OCI-LY3 (cell line): ENCODE data around the gene TMEM86B.

Source experiments
- H2AFZ ChIP-seq: fragments of 200-600, 300-600 bp; shearing (Covaris generic); 2 replicates; pipeline ENCODE4 v1.6.0; 2014; ENCODE audit warnings: antibody characterized with exemption, low read depth, low read length
- H3K27ac ChIP-seq: fragments of 200-600, 300-600 bp; sonication (generic); 2 replicates; pipeline ENCODE4 v1.5.1; 2014; ENCODE audit warnings: mild to moderate bottlenecking, low read length, moderate library complexity, mixed read lengths
- H3K27me3 ChIP-seq: fragments of 200-600, 300-600 bp; sonication (generic); 2 replicates; pipeline ENCODE4 v1.6.1; 2014; ENCODE audit warnings: low read depth, low read length, mixed read lengths
- H3K36me3 ChIP-seq: fragments of 200-600, 300-600 bp; sonication (generic); replicated peaks from 2 replicates; pipeline ENCODE3; 2014; ENCODE audit warnings: low read depth, low read length, mixed read lengths
- H3K4me1 ChIP-seq: fragments of 300-600, 200-600 bp; sonication (generic); 2 replicates; pipeline ENCODE4 v1.6.1; 2014; ENCODE audit warnings: low read length, mixed read lengths
- H3K4me2 ChIP-seq: fragments of 200-600, 300-600 bp; sonication (generic); 2 replicates; pipeline ENCODE4 v1.6.1; 2014; ENCODE audit warnings: low read length, mixed read lengths
- H3K4me3 ChIP-seq: fragments of 300-600, 200-600 bp; sonication (generic); 2 replicates; pipeline ENCODE4 v1.5.1; 2014; ENCODE audit warnings: antibody characterized with exemption, mild to moderate bottlenecking, low read length, moderate library complexity
- H3K79me2 ChIP-seq: fragments of 300-600, 200-600 bp; shearing (Covaris generic); 2 replicates; pipeline ENCODE4 v1.6.1; 2014; ENCODE audit warnings: mild to moderate bottlenecking, low read length, mixed read lengths
- H3K9ac ChIP-seq: fragments of 300-600, 200-600 bp; shearing (Covaris generic); 2 replicates; pipeline ENCODE4 v1.6.0; 2014; ENCODE audit warnings: mild to moderate bottlenecking, low read length, moderate library complexity
- H3K9me3 ChIP-seq: fragments of 200-600, 300-600 bp; shearing (Covaris generic); 2 replicates; pipeline ENCODE4 v1.6.1; 2014; ENCODE audit warnings: low read length, mixed read lengths; ENCODE audit not compliant: insufficient read depth
- H4K20me1 ChIP-seq: fragments of 200-600, 300-600 bp; sonication (generic); 2 replicates; pipeline ENCODE4 v1.6.1; 2016; ENCODE audit warnings: low read length, mixed read lengths; ENCODE audit not compliant: insufficient read depth
- EZH2phosphoT487 ChIP-seq: fragments of 200-600 bp; shearing (Covaris generic); IDR thresholded peaks from 2 replicates; pipeline ENCODE4 v1.6.1; 2018; ENCODE audit warnings: antibody characterized with exemption, mixed run types, low read depth
- TF ChIP-seq, protein P1 (sequence below): fragments of 200-600, 300-600 bp; sonication (generic); IDR thresholded peaks from 2 replicates; pipeline ENCODE4 v1.5.1; 2014; ENCODE audit warnings: antibody characterized with exemption, low read length, low read depth

The TMEM86B gene

GRCh38 chr19:55228403-55229031 is at the start of gene TMEM86B:
TSS of gene TMEM86B (minus strand) at chr19:55228763. CDS start at chr19:55228741, 22 bp downstream.
- no peaks in the 10 kb centered on the region for H3K4me1 ChIP-seq
- peaks cover 76% of the 10 kb centered on the region for H3K36me3 ChIP-seq
- no peak within 1 kb of the TSS for H3K27ac ChIP-seq
- H3K9ac ChIP-seq: no peak within 1 kb of the TSS
- H2AFZ ChIP-seq: no peak within 1 kb of the TSS
- TF ChIP-seq, protein P1, sequence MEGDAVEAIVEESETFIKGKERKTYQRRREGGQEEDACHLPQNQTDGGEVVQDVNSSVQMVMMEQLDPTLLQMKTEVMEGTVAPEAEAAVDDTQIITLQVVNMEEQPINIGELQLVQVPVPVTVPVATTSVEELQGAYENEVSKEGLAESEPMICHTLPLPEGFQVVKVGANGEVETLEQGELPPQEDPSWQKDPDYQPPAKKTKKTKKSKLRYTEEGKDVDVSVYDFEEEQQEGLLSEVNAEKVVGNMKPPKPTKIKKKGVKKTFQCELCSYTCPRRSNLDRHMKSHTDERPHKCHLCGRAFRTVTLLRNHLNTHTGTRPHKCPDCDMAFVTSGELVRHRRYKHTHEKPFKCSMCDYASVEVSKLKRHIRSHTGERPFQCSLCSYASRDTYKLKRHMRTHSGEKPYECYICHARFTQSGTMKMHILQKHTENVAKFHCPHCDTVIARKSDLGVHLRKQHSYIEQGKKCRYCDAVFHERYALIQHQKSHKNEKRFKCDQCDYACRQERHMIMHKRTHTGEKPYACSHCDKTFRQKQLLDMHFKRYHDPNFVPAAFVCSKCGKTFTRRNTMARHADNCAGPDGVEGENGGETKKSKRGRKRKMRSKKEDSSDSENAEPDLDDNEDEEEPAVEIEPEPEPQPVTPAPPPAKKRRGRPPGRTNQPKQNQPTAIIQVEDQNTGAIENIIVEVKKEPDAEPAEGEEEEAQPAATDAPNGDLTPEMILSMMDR: no peak
- no peak for TF ChIP-seq EZH2phosphoT487
- H3K79me2 ChIP-seq: peaks cover 5% of the 10 kb centered on the region
- no peaks in the 10 kb centered on the region for H3K27me3 ChIP-seq
- no peak within 1 kb of the TSS for H3K4me2 ChIP-seq
- H3K4me3 ChIP-seq: no peak within 1 kb of the TSS
- no peaks in the 10 kb centered on the region for H3K9me3 ChIP-seq
- H4K20me1 ChIP-seq: peaks cover 10% of the 10 kb centered on the region; the same call in 1 of the 2 replicates

GRCh38 chr19:55277494-55277893 is 48.9 kb upstream of the TMEM86B start:
- H4K20me1 ChIP-seq: no peaks in the 10 kb centered on the region
- peaks cover 37% of the 10 kb centered on the region for H3K36me3 ChIP-seq
- no peak for TF ChIP-seq EZH2phosphoT487
- TF ChIP-seq, protein P1: no peak
- peak overlapping the region; percentile 83 for H3K4me2 ChIP-seq
- H3K4me1 ChIP-seq: peaks cover 61% of the 10 kb centered on the region
- peak overlapping the region; percentile 69; the same call in 1 of the 2 replicates for H3K4me3 ChIP-seq
- H3K27me3 ChIP-seq: no peaks in the 10 kb centered on the region
- no peak overlapping the region for H2AFZ ChIP-seq
- H3K9me3 ChIP-seq: no peaks in the 10 kb centered on the region
- peak overlapping the region; percentile 56; the same call in 1 of the 2 replicates for H3K9ac ChIP-seq
- peak overlapping the region; percentile 95 for H3K27ac ChIP-seq
- H3K79me2 ChIP-seq: peaks cover 29% of the 10 kb centered on the region

DNA sequence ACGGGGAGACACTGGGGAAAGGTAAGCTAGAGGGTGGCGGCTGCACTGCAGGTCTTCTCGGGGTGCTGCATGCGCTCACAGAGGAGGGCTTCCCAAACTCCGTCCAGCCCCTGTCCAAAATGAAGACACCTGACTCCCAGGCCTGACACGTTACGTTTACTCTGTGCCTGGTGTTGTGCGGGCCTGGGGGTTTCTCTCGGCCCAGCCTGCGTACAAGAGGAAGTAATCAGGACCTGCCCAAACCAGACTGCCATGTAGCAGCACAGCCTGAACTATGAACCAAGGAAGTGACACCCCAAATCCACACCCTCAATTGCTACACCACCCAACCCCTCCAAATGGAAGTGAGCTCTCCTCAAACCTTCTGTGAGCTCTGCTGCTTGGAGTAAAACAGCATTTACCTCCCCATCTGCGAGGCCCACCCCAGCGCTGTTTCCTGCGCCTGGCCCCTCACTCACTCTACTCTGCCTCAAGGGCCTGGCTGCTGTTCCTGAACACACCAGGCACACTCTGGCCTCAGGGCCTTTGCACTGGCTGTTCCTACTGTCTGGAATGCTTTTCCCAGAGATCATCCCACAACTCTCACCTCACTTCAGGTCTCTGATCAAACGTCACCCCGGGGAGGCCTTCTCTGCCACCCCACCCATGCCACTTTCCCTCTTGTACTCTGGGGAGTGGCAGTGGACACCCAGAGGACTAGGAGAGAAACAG is 48.3 kb upstream of the TMEM86B start:
- Histone ChIP-seq H3K4me2 (peak overlapping the region; percentile 83), H3K79me2 (peaks cover 29% of the 10 kb centered on the region), H3K27me3 (no peaks in the 10 kb centered on the region), H3K4me3 (peak overlapping the region; percentile 69), H3K36me3 (peaks cover 41% of the 10 kb centered on the region), H3K9me3 (no peaks in the 10 kb centered on the region), H3K9ac (peak overlapping the region; percentile 56), H3K4me1 (peaks cover 61% of the 10 kb centered on the region), H2AFZ (no peak overlapping the region), H3K27ac (peak overlapping the region; percentile 95), H4K20me1 (no peaks in the 10 kb centered on the region)
- TF ChIP-seq, protein P1: no peak
- no peak for TF ChIP-seq EZH2phosphoT487

DNA sequence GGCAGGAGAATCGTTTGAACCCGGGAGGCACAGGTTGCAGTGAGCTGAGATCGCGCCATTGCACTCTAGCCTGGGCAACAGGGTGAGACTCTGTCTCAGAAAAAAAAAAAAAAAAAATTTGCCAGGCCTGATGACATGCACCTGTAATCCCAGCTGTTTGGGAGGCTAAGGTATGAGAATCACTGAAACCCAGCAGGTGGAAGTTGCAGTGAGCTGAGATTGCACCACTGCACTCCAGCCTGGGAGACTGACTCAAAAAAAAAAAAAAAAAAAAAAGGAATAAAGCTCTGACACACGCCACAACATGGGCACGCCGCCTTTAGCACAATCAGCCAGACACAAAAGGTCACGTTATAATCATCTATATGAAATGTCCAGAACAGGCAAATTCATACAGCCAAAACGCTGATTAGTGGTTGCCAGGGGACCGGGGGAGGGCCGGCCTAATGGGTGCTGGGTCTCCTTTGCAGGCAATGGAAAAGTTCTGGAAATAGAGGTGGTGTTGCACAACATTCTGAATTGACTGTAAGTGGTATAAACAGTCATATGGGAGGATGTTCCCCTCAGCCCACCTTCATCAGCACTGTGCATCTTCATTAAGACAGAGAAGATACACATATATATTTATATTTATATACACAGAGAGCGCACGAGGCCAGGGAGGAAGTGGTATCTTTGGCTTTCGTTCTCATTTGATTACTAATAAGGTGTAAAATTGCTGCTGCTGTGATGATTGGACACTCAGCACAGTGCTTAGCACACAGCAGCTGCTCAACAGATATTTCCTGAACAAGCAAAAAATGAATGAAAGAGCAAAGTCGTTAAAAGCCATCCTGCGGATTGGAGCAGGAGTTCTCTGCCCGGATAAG is 47.5 kb upstream of the TMEM86B start:
- Histone ChIP-seq H4K20me1 (no peaks in the 10 kb centered on the region), H3K4me2 (peak overlapping the region; percentile 83), H3K4me1 (peaks cover 56% of the 10 kb centered on the region), H3K36me3 (peaks cover 42% of the 10 kb centered on the region), H3K4me3 (peak overlapping the region; percentile 69), H3K9ac (peak overlapping the region; percentile 56), H3K79me2 (peaks cover 29% of the 10 kb centered on the region), H3K27ac (peak overlapping the region; percentile 95), H3K27me3 (no peaks in the 10 kb centered on the region), H2AFZ (no peak overlapping the region), H3K9me3 (no peaks in the 10 kb centered on the region)
- TF ChIP-seq, protein P1: no peak
- no peak for TF ChIP-seq EZH2phosphoT487
